ENCODE data around the gene NAALADL2. TPM values are rescaled to one million over a fixed set of nuclear protein-coding genes. Genes with fewer than 3 reads are reported as not detected.

NAALADL2 gene
- total RNA-seq, 1 donor = 23.5 TPM

DNA sequence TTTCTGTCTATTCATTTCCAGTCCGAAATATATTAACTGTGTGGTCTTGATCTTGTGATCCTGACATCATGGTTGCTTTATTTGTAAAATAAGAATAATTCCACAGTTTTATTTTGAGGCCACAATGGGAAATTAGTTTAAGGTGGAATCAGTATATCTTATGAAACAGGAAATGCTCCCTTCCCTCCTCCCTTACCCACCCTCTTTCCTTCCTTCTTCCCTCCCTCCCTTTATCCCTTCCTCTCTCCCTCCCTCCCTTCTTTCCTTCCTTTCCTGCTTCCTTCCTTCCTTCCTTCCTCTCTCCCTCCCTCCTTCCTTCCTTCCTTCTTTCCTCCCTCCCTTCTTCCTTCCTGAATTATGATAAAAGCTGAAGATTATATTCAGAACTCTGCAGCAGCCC lies 452.3 kb downstream of the NAALADL2 start:
- TF ChIP-seq, protein P1, sequence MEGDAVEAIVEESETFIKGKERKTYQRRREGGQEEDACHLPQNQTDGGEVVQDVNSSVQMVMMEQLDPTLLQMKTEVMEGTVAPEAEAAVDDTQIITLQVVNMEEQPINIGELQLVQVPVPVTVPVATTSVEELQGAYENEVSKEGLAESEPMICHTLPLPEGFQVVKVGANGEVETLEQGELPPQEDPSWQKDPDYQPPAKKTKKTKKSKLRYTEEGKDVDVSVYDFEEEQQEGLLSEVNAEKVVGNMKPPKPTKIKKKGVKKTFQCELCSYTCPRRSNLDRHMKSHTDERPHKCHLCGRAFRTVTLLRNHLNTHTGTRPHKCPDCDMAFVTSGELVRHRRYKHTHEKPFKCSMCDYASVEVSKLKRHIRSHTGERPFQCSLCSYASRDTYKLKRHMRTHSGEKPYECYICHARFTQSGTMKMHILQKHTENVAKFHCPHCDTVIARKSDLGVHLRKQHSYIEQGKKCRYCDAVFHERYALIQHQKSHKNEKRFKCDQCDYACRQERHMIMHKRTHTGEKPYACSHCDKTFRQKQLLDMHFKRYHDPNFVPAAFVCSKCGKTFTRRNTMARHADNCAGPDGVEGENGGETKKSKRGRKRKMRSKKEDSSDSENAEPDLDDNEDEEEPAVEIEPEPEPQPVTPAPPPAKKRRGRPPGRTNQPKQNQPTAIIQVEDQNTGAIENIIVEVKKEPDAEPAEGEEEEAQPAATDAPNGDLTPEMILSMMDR (IDR thresholded peaks at IDR 0.05; ENCODE audit: extremely low read depth, low read depth, low read length) = no peak

DNA sequence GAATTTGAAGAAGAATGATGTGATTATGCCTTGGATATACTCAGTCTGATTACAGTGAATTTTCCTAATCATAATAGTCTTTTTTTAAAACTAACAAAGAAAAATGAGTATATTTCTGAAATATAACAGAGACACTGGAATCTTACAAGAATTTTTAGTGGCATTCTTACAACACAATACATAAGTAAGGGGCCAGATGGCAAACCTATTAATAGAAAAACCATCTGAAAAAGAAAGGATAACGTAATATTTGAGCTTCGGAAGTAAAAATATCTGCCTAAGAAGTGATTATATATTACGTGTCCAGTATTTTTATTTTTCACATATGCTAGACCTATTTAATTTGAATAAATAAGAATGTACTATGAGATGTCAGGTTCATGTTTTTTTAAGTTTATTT lies 452.8 kb downstream of the NAALADL2 start:
- Histone ChIP-seq H3K4me3 (ENCODE audit: insufficient read depth, low read length) (no peak overlapping the region), H3K79me2 (ENCODE audit: insufficient read depth, low read length) (no peaks in the 10 kb centered on the region), H3K27ac (ENCODE audit: low read depth, low read length) (no peak overlapping the region), H2AFZ (ENCODE audit: low read length) (no peak overlapping the region), H3K4me1 (ENCODE audit: insufficient read depth, low read length) (no peaks in the 10 kb centered on the region), H3K9me3 (ENCODE audit: low read depth, low read length) (no peaks in the 10 kb centered on the region), H3K4me2 (ENCODE audit: insufficient read depth, low read length) (no peak overlapping the region), H3K36me3 (ENCODE audit: insufficient read depth, low read length) (no peaks in the 10 kb centered on the region), H4K20me1 (ENCODE audit: insufficient read depth, low read length) (no peaks in the 10 kb centered on the region), H3K27me3 (ENCODE audit: insufficient read depth, low read length) (no peaks in the 10 kb centered on the region)
- TF ChIP-seq, protein P1 (IDR thresholded peaks at IDR 0.05; ENCODE audit: extremely low read depth, low read depth, low read length) = no peak
- DNase-seq (ENCODE audit: insufficient read length, low spot score, missing footprints) = no peak

More for the DNA sequence above, 452.3 kb downstream of the NAALADL2 start:
- no peaks in the 10 kb centered on the region for H3K36me3 ChIP-seq (ENCODE audit: insufficient read depth, low read length)
- no peaks in the 10 kb centered on the region for H3K27me3 ChIP-seq (ENCODE audit: insufficient read depth, low read length)
- no peaks in the 10 kb centered on the region for H3K4me1 ChIP-seq (ENCODE audit: insufficient read depth, low read length)
- no peak for DNase-seq (ENCODE audit: insufficient read length, low spot score, missing footprints)
- H4K20me1 ChIP-seq (ENCODE audit: insufficient read depth, low read length) = no peaks in the 10 kb centered on the region
- no peak overlapping the region for H3K27ac ChIP-seq (ENCODE audit: low read depth, low read length)
- no peak overlapping the region for H3K4me3 ChIP-seq (ENCODE audit: insufficient read depth, low read length)
- H3K4me2 ChIP-seq (ENCODE audit: insufficient read depth, low read length) = no peak overlapping the region
- H3K9me3 ChIP-seq (ENCODE audit: low read depth, low read length) = no peaks in the 10 kb centered on the region
- no peaks in the 10 kb centered on the region for H3K79me2 ChIP-seq (ENCODE audit: insufficient read depth, low read length)
- no peak overlapping the region for H2AFZ ChIP-seq (ENCODE audit: low read length)

DNA sequence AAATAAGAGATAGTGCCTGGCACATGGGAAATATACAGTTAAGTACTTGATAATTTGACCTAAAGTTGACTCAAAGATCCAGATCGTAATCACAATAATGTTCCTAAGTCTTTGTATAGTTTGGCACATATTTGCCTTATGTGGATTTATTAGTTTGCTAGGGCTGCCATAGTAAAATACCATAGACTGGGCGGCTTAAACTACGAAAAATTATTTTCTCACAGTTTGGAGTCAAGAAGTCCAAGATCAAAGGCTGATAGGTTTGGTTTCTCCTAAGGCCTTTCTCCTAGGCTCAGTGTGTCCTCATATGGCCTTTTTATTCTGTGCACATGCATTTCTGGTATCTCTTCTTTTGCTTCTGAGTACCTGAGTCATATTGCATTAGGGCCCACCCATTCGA lies 453.7 kb downstream of the NAALADL2 start:
- no peaks in the 10 kb centered on the region for H3K4me1 ChIP-seq (ENCODE audit: insufficient read depth, low read length)
- no peaks in the 10 kb centered on the region for H3K36me3 ChIP-seq (ENCODE audit: insufficient read depth, low read length)
- H3K27ac ChIP-seq (ENCODE audit: low read depth, low read length) = no peak overlapping the region
- no peaks in the 10 kb centered on the region for H3K9me3 ChIP-seq (ENCODE audit: low read depth, low read length)
- no peaks in the 10 kb centered on the region for H3K27me3 ChIP-seq (ENCODE audit: insufficient read depth, low read length)
- H2AFZ ChIP-seq (ENCODE audit: low read length) = no peak overlapping the region
- no peak overlapping the region for H3K4me2 ChIP-seq (ENCODE audit: insufficient read depth, low read length)
- no peak overlapping the region for H3K4me3 ChIP-seq (ENCODE audit: insufficient read depth, low read length)
- no peak for DNase-seq (ENCODE audit: insufficient read length, low spot score, missing footprints)
- TF ChIP-seq, protein P1 (IDR thresholded peaks at IDR 0.05; ENCODE audit: extremely low read depth, low read depth, low read length) = no peak
- no peaks in the 10 kb centered on the region for H4K20me1 ChIP-seq (ENCODE audit: insufficient read depth, low read length)
- no peaks in the 10 kb centered on the region for H3K79me2 ChIP-seq (ENCODE audit: insufficient read depth, low read length)

DNA sequence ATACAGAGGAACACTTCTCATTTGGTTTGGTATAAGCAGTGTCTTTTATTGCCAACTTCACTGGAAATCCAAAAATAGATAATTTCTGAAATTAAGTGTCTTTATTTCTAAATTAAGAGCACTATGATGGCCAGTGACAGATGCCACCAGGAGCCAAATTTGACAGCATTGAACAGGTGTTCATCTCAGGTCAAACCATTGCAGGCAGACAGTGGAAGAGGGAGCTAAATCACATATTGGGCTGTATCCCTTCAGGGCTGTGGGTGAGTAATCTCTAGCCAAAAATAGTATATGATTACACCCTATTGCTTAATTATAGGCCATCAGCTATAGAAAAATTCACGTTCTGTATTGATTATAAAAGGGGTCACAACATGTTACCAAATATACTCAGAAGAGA lies 457.7 kb downstream of the NAALADL2 start:
- Histone ChIP-seq H3K79me2 (ENCODE audit: insufficient read depth, low read length) (no peaks in the 10 kb centered on the region), H2AFZ (ENCODE audit: low read length) (no peak overlapping the region), H3K4me1 (ENCODE audit: insufficient read depth, low read length) (no peaks in the 10 kb centered on the region), H3K4me2 (ENCODE audit: insufficient read depth, low read length) (no peak overlapping the region), H3K9me3 (ENCODE audit: low read depth, low read length) (no peaks in the 10 kb centered on the region), H3K36me3 (ENCODE audit: insufficient read depth, low read length) (no peaks in the 10 kb centered on the region), H3K4me3 (ENCODE audit: insufficient read depth, low read length) (no peak overlapping the region), H3K27ac (ENCODE audit: low read depth, low read length) (no peak overlapping the region), H4K20me1 (ENCODE audit: insufficient read depth, low read length) (no peaks in the 10 kb centered on the region), H3K27me3 (ENCODE audit: insufficient read depth, low read length) (no peaks in the 10 kb centered on the region)
- TF ChIP-seq, protein P1 (IDR thresholded peaks at IDR 0.05; ENCODE audit: extremely low read depth, low read depth, low read length) = no peak
- no peak for DNase-seq (ENCODE audit: insufficient read length, low spot score, missing footprints)

Measured in osteoblast (primary cell).